H54 (cell line): ENCODE measurements around the gene P2RY2.
"Not testable (repeated sequence)": the region's sequence is repeated elsewhere in the genome, so short reads cannot be mapped to it uniquely, and the experiment has no call there.

Experiments used
- DNase-seq: peaks from one replicate; pipeline ENCODE4 v3.0.0; 2011; ENCODE audit warnings: low spot score, mixed read lengths; ENCODE audit not compliant: insufficient read length
- FAIRE-seq: peaks from 3 replicates; lab custom pipeline; 2011; peaks lifted over from hg19 to GRCh38; lab: Jason Lieb, UNC
- POLR2A ChIP-seq: IDR thresholded peaks from 2 replicates; pipeline ENCODE4 v1.6.1; 2011; ENCODE audit warnings: low read depth, mild to moderate bottlenecking, low read length

The P2RY2 gene

DNA sequence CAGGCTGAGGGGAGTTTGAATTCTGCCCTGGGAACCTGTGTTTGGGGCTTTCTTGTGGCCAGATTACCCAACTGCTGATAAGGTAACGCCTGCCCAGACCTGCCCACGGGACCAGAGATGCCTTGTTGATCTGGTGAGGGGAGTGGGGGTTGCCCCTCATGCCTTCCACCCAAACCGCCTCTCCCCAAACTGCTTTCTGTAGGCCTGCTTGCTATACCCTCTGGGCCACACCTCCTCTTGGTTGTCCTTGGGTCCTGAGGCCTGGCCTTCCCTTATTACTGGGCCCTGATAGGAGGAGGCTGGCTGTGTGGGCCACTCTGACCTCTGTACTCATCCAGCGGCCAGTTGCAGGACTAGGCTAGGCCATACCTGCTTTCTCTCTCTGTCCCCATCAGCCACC lies 3.4 kb downstream of the P2RY2 start:
- DNase-seq = no peak
- TF ChIP-seq POLR2A = no peak
- FAIRE-seq = no peak

GRCh38 chr11:73221996-73222395 lies 3.9 kb downstream of the P2RY2 start:
- no peak for TF ChIP-seq POLR2A
- no peak for DNase-seq
- no peak for FAIRE-seq

GRCh38 chr11:73223998-73224730 lies 6.1 kb downstream of the P2RY2 start:
- no peak for TF ChIP-seq POLR2A
- FAIRE-seq = no peak
- no peak for DNase-seq

- no peak for DNase-seq
- FAIRE-seq = no peak
- 0 out of 2 replicates have a peak, but pooled peaks have one; percentile 19 for TF ChIP-seq POLR2A
Observed at GRCh38 chr11:73225001-73225686, 7.1 kb downstream of the P2RY2 start.

DNA sequence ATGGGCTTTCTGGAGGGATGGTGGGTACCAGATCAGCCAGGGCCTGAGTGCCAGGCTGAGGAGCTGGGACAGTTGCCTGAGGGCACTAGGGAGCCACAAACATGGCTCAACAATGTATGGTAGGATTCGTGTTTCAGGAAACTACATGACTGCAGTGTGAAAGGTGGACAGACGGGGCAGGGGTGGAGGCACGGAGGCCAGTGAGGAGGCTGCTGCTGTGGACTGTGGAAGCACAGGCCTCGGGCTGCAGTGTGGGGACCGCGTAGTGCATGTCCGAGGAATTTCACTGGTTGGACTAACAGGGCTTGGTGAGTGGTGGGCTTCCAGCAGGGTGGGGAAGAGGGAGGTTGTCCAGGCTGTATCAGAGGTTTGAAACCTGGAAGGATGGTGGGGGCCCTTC lies 7.8 kb downstream of the P2RY2 start:
- DNase-seq (no peak), FAIRE-seq (no peak)
- TF ChIP-seq POLR2A = no peak

- DNase-seq (no peak), FAIRE-seq (no peak)
- no peak for TF ChIP-seq POLR2A
Observed at GRCh38 chr11:73226297-73227006, 8.4 kb downstream of the P2RY2 start.

- FAIRE-seq = no peak
- TF ChIP-seq POLR2A = no peak
Observed at GRCh38 chr11:73227571-73228211, 9.6 kb downstream of the P2RY2 start.

GRCh38 chr11:73228268-73229134 lies 10.4 kb downstream of the P2RY2 start:
- no peak for TF ChIP-seq POLR2A
- FAIRE-seq (no peak), DNase-seq (no peak)

More at GRCh38 chr11:73227571-73228211, 9.6 kb downstream of the P2RY2 start:
- DNase-seq = no peak

- TF ChIP-seq POLR2A = no peak
- no peak for DNase-seq
- FAIRE-seq = no peak
Observed at GRCh38 chr11:73229321-73229895, 11.3 kb downstream of the P2RY2 start.

DNA sequence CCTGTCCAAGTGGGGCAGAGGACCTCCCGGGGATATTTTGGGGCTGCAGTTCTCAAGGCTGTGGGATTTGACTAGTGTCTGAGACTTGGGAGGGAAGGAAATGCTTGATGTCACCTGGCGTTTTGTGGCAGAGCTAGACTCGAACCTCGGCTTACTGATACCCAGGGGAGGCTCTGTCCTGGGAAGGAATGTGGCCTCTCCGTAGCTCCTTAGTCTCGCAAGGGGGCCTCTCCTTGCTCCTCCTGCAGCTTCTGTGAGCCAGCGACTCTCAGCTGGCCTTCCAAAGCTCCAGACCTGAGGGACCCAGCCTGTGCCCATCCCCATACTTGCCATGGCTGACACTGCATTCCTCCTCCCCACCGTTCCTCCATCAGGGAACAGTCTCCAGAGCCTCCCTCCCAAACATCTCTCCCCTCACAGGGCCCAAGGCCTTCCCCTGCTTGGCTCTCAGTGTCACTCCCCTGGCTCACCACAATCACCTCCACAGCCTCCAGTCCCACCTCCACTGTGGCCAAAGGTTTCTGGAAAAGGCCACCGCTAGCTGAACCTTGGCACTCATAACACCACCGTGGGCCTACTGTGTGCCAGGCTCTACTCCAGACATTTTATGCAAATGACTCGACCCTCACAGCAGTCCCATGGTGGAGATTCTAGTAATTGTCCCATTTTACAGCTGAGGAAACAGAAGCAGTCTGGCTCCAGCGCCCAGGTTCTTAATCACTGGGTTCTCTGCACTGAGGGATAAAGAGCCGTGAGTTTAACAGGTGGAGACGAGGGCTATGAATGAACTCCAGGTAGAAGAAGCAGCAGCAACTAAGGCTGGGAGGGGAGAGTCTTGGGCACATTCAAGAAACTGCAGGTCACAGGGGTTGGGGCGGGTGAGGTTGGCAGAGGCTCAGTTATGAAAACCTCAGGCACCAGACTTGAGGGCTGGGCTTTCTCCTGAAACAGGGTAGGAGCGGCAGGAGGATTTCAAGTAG lies 12.1 kb downstream of the P2RY2 start:
- TF ChIP-seq POLR2A = no peak
- no peak for DNase-seq
- FAIRE-seq = no peak

DNA sequence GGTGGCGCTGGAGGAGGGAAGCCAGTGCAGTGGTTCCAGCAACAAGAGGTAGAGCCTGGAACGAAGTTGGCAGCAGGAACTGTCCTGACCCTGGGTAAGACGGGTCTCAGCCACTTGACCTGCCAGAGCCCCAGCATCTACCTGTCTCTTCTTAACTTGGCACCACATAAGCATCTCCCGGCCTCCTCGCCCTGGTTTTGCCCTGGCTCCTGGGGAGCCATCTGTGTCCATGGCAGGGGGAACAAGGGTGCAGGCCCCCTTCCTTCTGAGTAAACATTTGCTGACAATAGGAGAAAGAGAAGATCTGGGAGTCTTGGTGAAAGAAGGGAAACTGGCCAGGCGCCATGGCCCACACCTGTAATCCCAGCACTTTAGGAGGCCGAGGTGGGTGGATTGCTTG lies 12.8 kb downstream of the P2RY2 start:
- FAIRE-seq = no peak
- no peak for TF ChIP-seq POLR2A
- no peak for DNase-seq

DNA sequence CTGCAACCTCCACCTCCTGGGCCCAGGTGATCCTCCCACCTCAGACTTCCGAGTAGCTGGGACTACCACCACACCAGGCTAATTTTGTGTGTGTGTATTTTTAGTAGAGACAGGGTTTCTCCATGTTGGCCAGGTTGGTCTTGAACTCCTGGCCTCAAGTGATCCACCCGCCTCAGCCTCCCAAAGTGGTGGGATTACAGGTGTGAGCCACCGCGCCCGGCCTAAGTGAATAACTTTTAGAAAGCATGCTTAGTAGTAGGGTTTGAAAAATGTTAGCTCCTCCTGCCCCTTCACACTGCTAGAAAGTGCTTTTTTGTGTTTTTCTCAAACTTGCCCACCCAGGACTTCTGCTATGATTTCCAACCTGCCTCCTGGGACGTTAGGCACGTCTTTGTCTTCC lies 14.4 kb downstream of the P2RY2 start:
- DNase-seq, FAIRE-seq: not testable (repeated sequence)
